Heart right ventricle (tissue), 16 donors: Measurements from ENCODE around the gene NBL1. TPM values are rescaled to one million over a fixed set of nuclear protein-coding genes. Genes with fewer than 3 reads are reported as not detected.

Source experiments
- ATAC-seq, 8 donors: fragments of 200-7000 bp; cut with Tn5 transposase; one replicate each; pipeline ENCODE4 v1.9.1; 2020; ENCODE audit warnings: mild to moderate bottlenecking in 8 of 8, moderate library complexity in 8 of 8, moderate number of reproducible peaks in 1 of 8
- DNase-seq, 2 donors: peaks; one replicate each; pipeline ENCODE4 v3.0.0-alpha.2; 2020
- H3K27ac ChIP-seq, 10 donors: fragments of 200-600 bp; sonication (generic) in 2 of 10; one replicate each; pipeline versions ENCODE4 v1.5.0 to v1.8.0; 2020 to 2022; ENCODE audit warnings: mild to moderate bottlenecking in 3 of 10
- H3K27me3 ChIP-seq, 7 donors: fragments of 200-600 bp; one replicate each; pipeline ENCODE4 v1.8.0; 2021 to 2022; ENCODE audit warnings: mild to moderate bottlenecking in 2 of 7
- H3K36me3 ChIP-seq, 9 donors: fragments of 200-600 bp; sonication (generic) in 1 of 9; one replicate each; pipeline versions ENCODE4 v1.5.0 to v1.8.0; 2020 to 2022; ENCODE audit warnings: mild to moderate bottlenecking in 2 of 9
- H3K4me1 ChIP-seq, 9 donors: fragments of 200-600 bp; sonication (generic) in 1 of 9; one replicate each; pipeline versions ENCODE4 v1.5.0 to v1.8.0; 2020 to 2022; ENCODE audit warnings: mild to moderate bottlenecking in 4 of 9
- H3K4me3 ChIP-seq, 10 donors: fragments of 200-600 bp; sonication (generic) in 2 of 10; one replicate each; pipeline versions ENCODE4 v1.5.0 to v1.8.0; 2020 to 2022; ENCODE audit warnings: mild to moderate bottlenecking in 7 of 10, moderate library complexity in 2 of 10
- H3K9me3 ChIP-seq, 11 donors: fragments of 200-600 bp in 10 of 11; sonication (generic) in 2 of 11; one replicate each; pipeline versions ENCODE4 v1.5.0 to v1.8.0; 2013 to 2022; ENCODE audit warnings: mild to moderate bottlenecking in 2 of 11, control low read depth in 1 of 11, moderate library complexity in 1 of 11
- WGBS, 2 donors: extraction: QIAGEN DNeasy Blood & Tissue Kit; methylation state at CpG; one replicate each; pipeline ENCODE4 v1.1.7; 2013; ENCODE audit warnings: inconsistent platforms in 1 of 2; 5-methylcytosine and 5-hydroxymethylcytosine counted together
- intact Hi-C, 10 donors: fragments of 100-400 bp; cut with DNase I; formaldehyde crosslinking; loops; one replicate each; pipeline versions ENCODE4 v1.11.1 to v1.14.2; 2022
- polyA plus RNA-seq, 2 donors: library from polyadenylated mRNA; stranded (reverse); fragments of 200-250 nt; gene quantifications; one replicate each; pipeline ENCODE4 v1.2.3, GENCODE V29; 2013
- total RNA-seq, 10 donors: library from RNA; stranded (reverse); fragmentation: NEBNext Ultra II Directional in 3 of 10; extraction: Animal tissue kit (Norgen Biotek cat#: 25700) in 3 of 10; gene quantifications; one replicate each; pipeline versions ENCODE4 v1.2.1 to v1.2.4, GENCODE V29; 2021 to 2023
- TF ChIP-seq, protein P1 (sequence below), 9 donors: fragments of 200-600 bp; sonication (generic) in 2 of 9; IDR thresholded peaks; one replicate each; pipeline versions ENCODE4 v1.5.0 to v1.8.0; 2021 to 2022; ENCODE audit warnings: antibody characterized with exemption in 9 of 9, mild to moderate bottlenecking in 5 of 9, moderate library complexity in 1 of 9
- donor health status: Arrhythmogenic right ventricular cardiomyopathy.
- donor health status: ischemic (EF 13 %, LVEDD 7.1; RV severe dilation, severe dysfunction).
- donor health status: healthy with polysubstance abuse.
- donor health status: DM: no; HTN: yes; CAD: no.
- donor health status: DM: no; HTN: no; CAD: no.
- donor health status: ischemic (EF 25% LVEDD 6.9; RV normal size, moderate dysfunction).
- donor health status: ischemic (EF 25% LVEDD 5.7; RV mildly dilated, moderate dysfunction).
- donor health status: healthy.
- donor health status: DM: yes; HTN: yes; CAD: no.
- donor health status: Ischemic cardiomyopathy.
- donor health status: ischemic (EF 35%, LVEDD 5.7; RV mildly dilated, moderate dysfunction).
- donor health status: nonischemic (EF 11% LVEDD 7.7; RV severe dilation, severe dysfunction).
- donor health status: DM: yes; HTN: yes; CAD: no.
- donor health status: PGD.
- donor health status: ischemic (EF 29% LVEDD 5.4; RV normal size, mild dysfunction).
- donor health status: nonischemic (EF 23%, LVEDD 6.1; RV moderate dilation, normal function).

Gene NBL1
- total and polyA plus RNA-seq, 12 donors = 18.5 to 48.7 (median 38.3) TPM

DNA sequence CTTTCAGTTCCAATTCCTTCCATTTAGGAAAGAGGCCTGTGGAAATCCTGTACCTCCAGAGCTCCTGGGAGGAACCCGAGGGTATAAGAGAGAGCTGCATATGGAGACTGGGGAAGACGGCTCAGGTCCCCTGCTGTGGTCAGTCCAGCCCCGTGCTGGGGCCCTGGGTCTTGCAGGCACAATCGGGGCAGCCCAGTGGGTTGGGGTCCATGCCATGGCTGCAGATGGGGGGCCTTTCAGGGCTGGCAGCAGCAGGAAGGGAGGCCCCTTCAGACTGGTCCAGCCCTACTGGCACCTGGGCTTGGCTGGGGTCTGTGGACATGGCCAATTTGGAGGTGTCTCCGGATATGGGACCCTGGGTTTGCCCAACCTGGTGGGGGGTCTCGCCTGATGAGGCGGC is 38.8 kb downstream of the NBL1 start:
- TF ChIP-seq, protein P1, sequence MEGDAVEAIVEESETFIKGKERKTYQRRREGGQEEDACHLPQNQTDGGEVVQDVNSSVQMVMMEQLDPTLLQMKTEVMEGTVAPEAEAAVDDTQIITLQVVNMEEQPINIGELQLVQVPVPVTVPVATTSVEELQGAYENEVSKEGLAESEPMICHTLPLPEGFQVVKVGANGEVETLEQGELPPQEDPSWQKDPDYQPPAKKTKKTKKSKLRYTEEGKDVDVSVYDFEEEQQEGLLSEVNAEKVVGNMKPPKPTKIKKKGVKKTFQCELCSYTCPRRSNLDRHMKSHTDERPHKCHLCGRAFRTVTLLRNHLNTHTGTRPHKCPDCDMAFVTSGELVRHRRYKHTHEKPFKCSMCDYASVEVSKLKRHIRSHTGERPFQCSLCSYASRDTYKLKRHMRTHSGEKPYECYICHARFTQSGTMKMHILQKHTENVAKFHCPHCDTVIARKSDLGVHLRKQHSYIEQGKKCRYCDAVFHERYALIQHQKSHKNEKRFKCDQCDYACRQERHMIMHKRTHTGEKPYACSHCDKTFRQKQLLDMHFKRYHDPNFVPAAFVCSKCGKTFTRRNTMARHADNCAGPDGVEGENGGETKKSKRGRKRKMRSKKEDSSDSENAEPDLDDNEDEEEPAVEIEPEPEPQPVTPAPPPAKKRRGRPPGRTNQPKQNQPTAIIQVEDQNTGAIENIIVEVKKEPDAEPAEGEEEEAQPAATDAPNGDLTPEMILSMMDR (IDR thresholded peaks at IDR 0.05) = no peak
- Histone ChIP-seq H3K4me3 (no peak overlapping the region), H3K36me3 (peaks cover 0 to 13% (median 0%) of the 10 kb centered on the region in 9 donors), H3K27ac (no peak overlapping the region), H3K27me3 (no peaks in the 10 kb centered on the region), H3K9me3 (peaks cover 0 to 7% (median 0%) of the 10 kb centered on the region in 11 donors), H3K4me1 (no peaks in the 10 kb centered on the region)
- WGBS, 2 donors = 71 to 75% methylated on average over 7 of the region's 7 CpGs
- ATAC-seq (no peak), DNase-seq (no peak)
- intact Hi-C loops = no loop called here

DNA sequence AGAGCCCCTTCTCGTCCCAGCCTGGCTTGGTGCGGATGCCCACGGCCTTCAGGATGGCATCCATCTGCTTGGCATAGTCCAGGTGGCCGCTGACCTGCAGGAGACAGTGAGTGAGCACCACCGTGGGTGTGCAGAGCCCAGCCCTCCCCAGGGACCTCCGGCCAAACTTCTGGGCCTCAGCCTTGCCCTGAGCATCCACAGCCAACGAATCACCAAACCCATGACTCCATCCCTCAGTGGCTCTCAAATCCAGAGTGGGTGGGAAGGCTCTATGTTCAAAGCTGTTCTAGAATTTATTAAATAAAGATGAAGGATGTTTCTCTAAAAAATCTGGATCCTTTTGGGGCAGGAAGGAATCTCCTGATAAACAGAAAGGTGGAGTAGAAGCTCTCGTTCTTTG is 39.2 kb downstream of the NBL1 start:
- TF ChIP-seq, protein P1 (IDR thresholded peaks at IDR 0.05) = no peak
- Histone ChIP-seq H3K27ac (no peak overlapping the region), H3K4me3 (no peak overlapping the region), H3K9me3 (peaks cover 0 to 7% (median 0%) of the 10 kb centered on the region in 11 donors), H3K36me3 (peaks cover 0 to 15% (median 0%) of the 10 kb centered on the region in 9 donors), H3K27me3 (no peaks in the 10 kb centered on the region), H3K4me1 (no peaks in the 10 kb centered on the region)
- intact Hi-C loops = no loop called here
- ATAC-seq (no peak), DNase-seq (no peak)
- 89 to 90% methylated on average over 8 of the region's 8 CpGs for WGBS, 2 donors

DNA sequence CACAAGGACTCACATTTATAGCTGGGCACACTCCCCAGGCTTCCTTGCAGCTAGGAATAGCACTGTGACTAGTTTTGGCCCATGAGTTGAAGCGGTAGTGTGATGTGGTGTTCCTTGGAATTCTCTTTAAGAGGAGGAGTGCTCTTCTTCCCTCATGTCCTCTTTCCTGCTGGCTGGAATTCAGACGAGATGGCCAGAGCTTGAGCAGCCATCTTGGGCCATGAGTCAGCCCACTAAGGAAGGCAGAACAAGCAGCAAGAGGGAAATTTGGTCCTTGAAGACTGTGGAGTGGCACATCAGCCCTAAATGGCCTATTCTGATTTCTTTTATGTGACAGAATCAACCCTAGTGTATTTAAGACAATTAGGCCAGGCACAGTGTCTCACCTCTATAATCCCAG is 40.6 kb downstream of the NBL1 start:
- no peak for ATAC-seq
- Histone ChIP-seq H3K27me3 (no peaks in the 10 kb centered on the region), H3K4me1 (peaks cover 0 to 12% (median 8%) of the 10 kb centered on the region in 9 donors), H3K36me3 (peaks cover 0 to 18% (median 0%) of the 10 kb centered on the region in 9 donors), H3K9me3 (peaks cover 0 to 7% (median 0%) of the 10 kb centered on the region in 11 donors), H3K27ac (no peak overlapping the region), H3K4me3 (no peak overlapping the region)
- DNase-seq = no peak
- TF ChIP-seq, protein P1 (IDR thresholded peaks at IDR 0.05) = no peak
- intact Hi-C loops = no loop called here
- WGBS, 2 donors = 90 to 97% methylated on average over 2 of the region's 2 CpGs

DNA sequence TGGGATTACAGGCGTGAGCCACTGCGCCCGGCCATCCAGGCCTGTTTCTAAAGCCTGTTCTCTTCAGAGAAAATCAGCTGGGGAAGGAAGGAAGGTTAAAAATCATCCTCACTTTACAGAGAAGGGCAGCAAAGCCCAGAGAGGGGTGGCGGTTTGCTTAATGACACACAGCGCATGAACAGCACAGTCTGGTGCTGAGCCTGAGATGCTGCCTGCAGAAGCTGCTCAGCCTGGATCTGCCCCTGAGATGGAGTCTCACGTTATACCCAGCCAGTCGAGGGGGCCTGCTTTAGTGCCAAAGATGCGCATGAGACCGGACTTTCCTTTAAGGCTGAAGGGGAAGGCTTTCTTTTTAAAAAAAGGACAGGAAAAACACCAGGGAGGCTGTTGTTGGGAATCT is 41.9 kb downstream of the NBL1 start:
- peaks cover 0 to 20% (median 0%) of the 10 kb centered on the region in 9 donors for H3K36me3 ChIP-seq
- H3K27me3 ChIP-seq = no peaks in the 10 kb centered on the region
- TF ChIP-seq, protein P1 (IDR thresholded peaks at IDR 0.05) = no peak
- WGBS, 2 donors = 85 to 89% methylated on average over 9 of the region's 9 CpGs
- peaks cover 0 to 13% (median 0%) of the 10 kb centered on the region in 11 donors for H3K9me3 ChIP-seq
- ATAC-seq (no peak), DNase-seq (no peak)
- no peak overlapping the region for H3K27ac ChIP-seq
- no peak overlapping the region for H3K4me3 ChIP-seq
- intact Hi-C loops = no loop called here
- H3K4me1 ChIP-seq = peaks cover 0 to 13% (median 9%) of the 10 kb centered on the region in 9 donors
